ENCODE measurements around the gene TSPAN11. TPM values are rescaled to one million over a fixed set of nuclear protein-coding genes. Genes with fewer than 3 reads are reported as not detected.

Gene TSPAN11
- total RNA-seq, 1 donor from 2014 or later, result 0.93 TPM

- ATAC-seq (no peak), DNase-seq (ENCODE audit: low spot score) (no peak)
Observed at GRCh38 chr12:30910038-30910350, 16.6 kb upstream of the TSPAN11 start.

- no peak for ATAC-seq
Observed at GRCh38 chr12:30911207-30911606, 15.3 kb upstream of the TSPAN11 start.

GRCh38 chr12:30913323-30913722, 13.2 kb upstream of the TSPAN11 start:
- DNase-seq (ENCODE audit: low spot score), result no peak

More at GRCh38 chr12:30911207-30911606, 15.3 kb upstream of the TSPAN11 start:
- no peak for DNase-seq (ENCODE audit: low spot score)

GRCh38 chr12:30914986-30915591, 11.5 kb upstream of the TSPAN11 start:
- no peak for DNase-seq (ENCODE audit: low spot score)
- peak; percentile 49 for ATAC-seq

More at GRCh38 chr12:30913323-30913722, 13.2 kb upstream of the TSPAN11 start:
- no peak for ATAC-seq

- ATAC-seq, result no peak
- DNase-seq (ENCODE audit: low spot score), result no peak
Observed at GRCh38 chr12:30923057-30923456, 3.5 kb upstream of the TSPAN11 start.

- no peak for DNase-seq (ENCODE audit: low spot score)
- no peak for ATAC-seq
Observed at GRCh38 chr12:30925607-30926242, 823 bp upstream of the TSPAN11 start.

GRCh38 chr12:30927222-30927611, 669 bp downstream of the TSPAN11 start:
- ATAC-seq (no peak), DNase-seq (ENCODE audit: low spot score) (no peak)

- no peak for DNase-seq (ENCODE audit: low spot score)
Observed at GRCh38 chr12:30928356-30929244, 2.1 kb downstream of the TSPAN11 start.

GRCh38 chr12:30930238-30930637, 3.7 kb downstream of the TSPAN11 start:
- no peak for DNase-seq (ENCODE audit: low spot score)
- ATAC-seq, result peak; percentile 12

More at GRCh38 chr12:30928356-30929244, 2.1 kb downstream of the TSPAN11 start:
- no peak for ATAC-seq

GRCh38 chr12:30930641-30931040, 4.1 kb downstream of the TSPAN11 start:
- no peak for DNase-seq (ENCODE audit: low spot score)
- no peak for ATAC-seq

GRCh38 chr12:30932881-30933280, 6.3 kb downstream of the TSPAN11 start:
- ATAC-seq (no peak), DNase-seq (ENCODE audit: low spot score) (no peak)

GRCh38 chr12:30934811-30935210, 8.3 kb downstream of the TSPAN11 start:
- no peak for DNase-seq (ENCODE audit: low spot score)
- no peak for ATAC-seq

GRCh38 chr12:30936036-30936435, 9.5 kb downstream of the TSPAN11 start:
- no peak for DNase-seq (ENCODE audit: low spot score)
- no peak for ATAC-seq

GRCh38 chr12:30939234-30939633, 12.7 kb downstream of the TSPAN11 start:
- ATAC-seq, result no peak
- DNase-seq (ENCODE audit: low spot score), result no peak

GRCh38 chr12:30942486-30942885, 15.9 kb downstream of the TSPAN11 start:
- DNase-seq (ENCODE audit: low spot score) (no peak), ATAC-seq (no peak)

GRCh38 chr12:30942936-30943335, 16.4 kb downstream of the TSPAN11 start:
- no peak for ATAC-seq
- DNase-seq (ENCODE audit: low spot score), result no peak

- DNase-seq (ENCODE audit: low spot score) (no peak), ATAC-seq (no peak)
Observed at GRCh38 chr12:30945443-30946164, 19.1 kb downstream of the TSPAN11 start.

- DNase-seq (ENCODE audit: low spot score), result no peak
- no peak for ATAC-seq
Observed at GRCh38 chr12:30952015-30952414, 25.5 kb downstream of the TSPAN11 start.

- ATAC-seq (no peak), DNase-seq (ENCODE audit: low spot score) (no peak)
Observed at GRCh38 chr12:30953257-30953656, 26.7 kb downstream of the TSPAN11 start.

GRCh38 chr12:30953951-30954751, 27.6 kb downstream of the TSPAN11 start:
- no peak for DNase-seq (ENCODE audit: low spot score)
- ATAC-seq, result no peak
